CD4-positive, alpha-beta T cell treated with Interleukin-12 subunit alpha and Interleukin-12 subunit beta, for 1 hour (primary cell): ENCODE measurements around the gene CTXND1.
"Not testable (repeated sequence)": the region's sequence is repeated elsewhere in the genome, so short reads cannot be mapped to it uniquely, and the experiment has no call there.

ENCODE experiments used
- DNase-seq: peaks from one replicate; pipeline ENCODE4 v3.0.0-alpha.2; 2020

The CTXND1 gene

GRCh38 chr15:80252121-80252518 lies at the start of gene CTXND1:
Gene CTXND1 (minus strand): TSS chr15:80252213. CDS start chr15:80201949, 50,264 bp downstream.
- no peak for DNase-seq

GRCh38 chr15:80301472-80301871 lies 49.5 kb upstream of the CTXND1 start:
- no peak for DNase-seq

- DNase-seq = not testable (repeated sequence)
These were observed 43.8 kb upstream of the CTXND1 start for GRCh38 chr15:80295777-80296176.

- no peak for DNase-seq
These were observed 40.1 kb upstream of the CTXND1 start for GRCh38 chr15:80292079-80292478.

- not testable (repeated sequence) for DNase-seq
These were observed 38.9 kb upstream of the CTXND1 start for GRCh38 chr15:80290891-80291290.

- no peak for DNase-seq
These were observed 37.8 kb upstream of the CTXND1 start for GRCh38 chr15:80289528-80290495.

GRCh38 chr15:80288131-80288530 lies 36.1 kb upstream of the CTXND1 start:
- no peak for DNase-seq

- DNase-seq = no peak
These were observed 34.0 kb upstream of the CTXND1 start for GRCh38 chr15:80286055-80286454.

- no peak for DNase-seq
These were observed 33.4 kb upstream of the CTXND1 start for GRCh38 chr15:80285379-80285778.

GRCh38 chr15:80283531-80283930 lies 31.5 kb upstream of the CTXND1 start:
- no peak for DNase-seq

- no peak for DNase-seq
These were observed 25.1 kb upstream of the CTXND1 start for GRCh38 chr15:80277147-80277546.

GRCh38 chr15:80275961-80276360 lies 23.9 kb upstream of the CTXND1 start:
- DNase-seq = no peak

- DNase-seq = no peak
These were observed 23.0 kb upstream of the CTXND1 start for GRCh38 chr15:80274996-80275395.

GRCh38 chr15:80274554-80274953 lies 22.5 kb upstream of the CTXND1 start:
- DNase-seq = no peak

- no peak for DNase-seq
These were observed 21.0 kb upstream of the CTXND1 start for GRCh38 chr15:80272987-80273386.

- DNase-seq = no peak
These were observed 18.5 kb upstream of the CTXND1 start for GRCh38 chr15:80270472-80270871.

- DNase-seq = no peak
These were observed 16.1 kb upstream of the CTXND1 start for GRCh38 chr15:80268101-80268500.

GRCh38 chr15:80267658-80268057 lies 15.6 kb upstream of the CTXND1 start:
- no peak for DNase-seq

- DNase-seq = no peak
These were observed 14.7 kb upstream of the CTXND1 start for GRCh38 chr15:80266745-80267144.

- no peak for DNase-seq
These were observed 14.1 kb upstream of the CTXND1 start for GRCh38 chr15:80266113-80266512.

- no peak for DNase-seq
These were observed 13.0 kb upstream of the CTXND1 start for GRCh38 chr15:80265021-80265420.

- no peak for DNase-seq
These were observed 12.0 kb upstream of the CTXND1 start for GRCh38 chr15:80264031-80264430.

- no peak for DNase-seq
These were observed 8.5 kb upstream of the CTXND1 start for GRCh38 chr15:80260551-80260950.

- no peak for DNase-seq
These were observed 8.0 kb upstream of the CTXND1 start for GRCh38 chr15:80259942-80260510.
